DMS53 (cell line): Measurements from ENCODE around the gene ELOB.
A peak's percentile ranks its signal among the peaks of the same experiment; 100 is the strongest.

Experiments used
- DNase-seq: peaks from one replicate; lab custom pipeline; 2025; lab: John Stamatoyannopoulos, UW

Gene ELOB

DNA sequence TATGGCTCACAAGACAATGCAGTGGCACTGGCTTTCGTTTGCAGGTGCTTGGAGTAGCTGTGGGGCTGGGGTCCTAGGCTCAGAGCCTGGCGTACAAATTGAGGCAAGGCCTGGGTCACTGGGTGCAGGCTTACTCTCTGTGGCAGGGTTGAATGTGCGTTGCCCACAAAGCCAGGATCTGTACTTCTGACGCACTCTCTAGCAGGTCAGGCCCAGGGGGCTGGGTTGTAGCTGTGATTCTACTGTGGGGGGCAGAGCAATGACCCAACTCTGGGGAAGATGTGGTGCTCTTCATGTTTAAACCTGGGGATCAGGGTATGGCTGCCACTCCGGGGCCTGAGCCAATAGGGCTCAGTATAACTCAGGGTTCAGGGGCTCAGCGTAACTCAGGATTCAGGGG, 33.6 kb upstream of the ELOB start:
- no peak for DNase-seq

DNA sequence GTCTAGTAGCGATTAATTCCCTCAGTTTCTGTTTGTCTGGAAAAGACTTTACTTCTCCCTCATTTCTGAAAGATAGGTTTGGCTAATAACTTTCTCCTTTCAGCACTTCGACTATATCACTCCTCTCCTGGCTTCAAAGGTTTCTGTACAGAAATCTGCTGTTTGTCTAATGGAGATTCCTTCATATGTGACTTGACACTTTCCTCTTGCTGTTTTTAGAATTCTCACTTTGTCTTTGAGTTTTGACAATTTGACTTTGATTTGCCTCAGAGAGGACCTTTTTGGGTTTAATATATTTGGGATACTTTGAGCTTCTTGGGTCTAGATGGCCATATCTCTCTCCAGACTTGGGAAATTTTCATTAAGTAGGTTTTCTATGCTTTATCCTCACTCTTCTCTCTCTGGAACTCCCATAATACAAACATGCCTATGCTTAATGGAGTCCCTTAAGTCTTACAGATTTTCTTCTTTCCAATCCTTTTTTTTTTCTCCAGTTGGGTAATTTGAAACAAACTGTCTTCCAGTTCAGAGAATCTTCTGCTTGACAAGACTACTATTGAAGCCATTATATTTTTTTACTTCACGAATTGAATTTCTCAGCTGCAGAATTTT, 32.2 kb upstream of the ELOB start:
- no peak for DNase-seq

DNA sequence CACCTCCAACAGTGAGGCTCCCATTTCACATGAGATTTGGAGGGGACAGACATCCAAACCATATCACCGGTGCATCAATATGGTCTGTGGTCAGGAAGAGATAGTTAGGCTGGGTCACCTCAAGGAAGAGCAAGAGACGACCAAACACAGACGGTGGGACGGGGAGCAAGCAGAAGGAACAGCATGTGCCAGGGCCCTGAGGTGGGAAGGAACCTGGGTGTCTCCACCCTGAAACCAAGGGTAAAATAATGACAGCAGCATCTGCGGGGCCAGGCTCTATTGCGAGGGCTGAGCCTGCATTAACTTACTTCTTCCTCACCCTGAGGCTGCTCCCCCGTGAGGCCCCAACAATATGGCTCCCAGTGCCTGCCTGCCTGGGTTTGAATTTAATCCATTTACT, 31.1 kb upstream of the ELOB start:
- DNase-seq = no peak

DNA sequence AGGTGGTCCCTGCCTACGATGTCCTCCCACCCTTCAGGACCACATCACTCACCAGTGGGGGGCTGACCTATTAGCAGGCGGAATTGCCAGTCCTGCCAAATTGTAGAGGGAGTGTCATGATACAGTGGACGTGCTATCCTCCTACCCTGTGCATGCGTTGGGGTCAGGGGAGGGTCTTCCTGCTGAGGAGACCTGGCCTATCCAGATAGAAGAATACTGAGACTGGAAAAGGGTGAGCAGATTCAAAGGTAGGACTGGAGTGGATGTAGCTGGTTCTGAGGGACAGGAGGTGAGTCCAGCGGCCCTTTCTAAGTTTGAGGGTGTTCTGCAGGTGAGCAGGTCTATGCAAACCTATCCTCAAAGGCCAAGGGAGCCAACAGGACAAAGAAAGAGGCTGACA, 29.2 kb upstream of the ELOB start:
- no peak for DNase-seq

DNA sequence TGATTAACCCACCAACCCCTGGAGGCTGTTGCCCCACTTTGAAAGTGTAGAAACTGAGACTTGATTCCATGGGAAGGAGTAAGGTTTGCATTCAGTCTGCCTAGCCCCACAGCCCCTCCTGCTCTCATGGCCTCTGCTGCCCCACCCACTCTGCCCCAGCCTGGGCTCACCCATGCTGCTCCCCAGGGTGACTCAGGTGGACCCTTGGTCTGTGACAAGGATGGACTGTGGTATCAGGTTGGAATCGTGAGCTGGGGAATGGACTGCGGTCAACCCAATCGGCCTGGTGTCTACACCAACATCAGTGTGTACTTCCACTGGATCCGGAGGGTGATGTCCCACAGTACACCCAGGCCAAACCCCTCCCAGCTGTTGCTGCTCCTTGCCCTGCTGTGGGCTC, 27.6 kb upstream of the ELOB start:
- DNase-seq = no peak

DNA sequence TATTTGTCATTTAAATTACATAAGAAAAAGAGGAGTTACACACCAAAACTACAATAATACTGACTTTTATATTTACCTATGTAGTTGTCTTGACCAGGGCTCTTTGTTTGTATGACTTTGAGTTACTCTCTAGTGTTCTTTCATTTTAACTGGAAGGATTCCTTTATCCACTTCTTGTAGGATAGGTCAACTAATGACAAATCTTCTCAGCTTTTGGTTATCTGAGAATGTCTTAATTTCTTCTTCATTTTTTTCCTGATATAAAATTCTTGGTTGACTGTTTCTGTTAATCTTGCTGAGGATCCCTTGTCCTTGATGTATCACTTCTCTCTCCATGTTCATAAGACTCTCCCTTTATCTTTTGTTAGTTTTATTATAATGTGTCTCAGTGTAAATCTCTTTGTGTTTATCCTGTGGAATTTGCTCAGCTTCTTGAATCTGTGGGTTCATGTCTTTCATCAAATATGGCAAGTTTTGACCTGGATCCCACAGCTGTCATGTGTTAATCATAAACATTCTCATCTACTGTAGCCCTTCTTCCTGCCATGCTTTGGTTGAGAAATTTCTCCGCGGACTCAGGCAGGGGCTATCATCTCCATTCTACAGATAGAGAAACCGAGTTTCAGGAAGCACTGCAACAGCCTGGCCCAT, 26.6 kb upstream of the ELOB start:
- no peak for DNase-seq

DNA sequence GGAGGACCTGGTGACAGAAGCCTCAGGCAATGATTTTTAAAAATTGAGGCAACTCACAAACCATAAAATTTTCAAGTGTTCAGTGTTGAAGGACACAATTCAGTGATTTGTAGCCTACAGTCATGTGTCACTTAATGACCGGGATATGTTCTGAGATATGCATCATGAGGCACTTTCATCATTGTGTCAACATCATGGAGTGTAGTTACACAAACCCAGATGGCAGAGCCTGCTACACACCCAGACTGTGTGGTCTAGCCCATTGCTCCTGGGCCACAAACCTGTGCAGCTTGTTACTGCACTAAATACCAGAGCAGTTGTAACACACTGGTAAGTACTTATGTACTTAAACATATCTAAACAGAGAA, 22.8 kb upstream of the ELOB start:
- peak; percentile 94 for DNase-seq

DNA sequence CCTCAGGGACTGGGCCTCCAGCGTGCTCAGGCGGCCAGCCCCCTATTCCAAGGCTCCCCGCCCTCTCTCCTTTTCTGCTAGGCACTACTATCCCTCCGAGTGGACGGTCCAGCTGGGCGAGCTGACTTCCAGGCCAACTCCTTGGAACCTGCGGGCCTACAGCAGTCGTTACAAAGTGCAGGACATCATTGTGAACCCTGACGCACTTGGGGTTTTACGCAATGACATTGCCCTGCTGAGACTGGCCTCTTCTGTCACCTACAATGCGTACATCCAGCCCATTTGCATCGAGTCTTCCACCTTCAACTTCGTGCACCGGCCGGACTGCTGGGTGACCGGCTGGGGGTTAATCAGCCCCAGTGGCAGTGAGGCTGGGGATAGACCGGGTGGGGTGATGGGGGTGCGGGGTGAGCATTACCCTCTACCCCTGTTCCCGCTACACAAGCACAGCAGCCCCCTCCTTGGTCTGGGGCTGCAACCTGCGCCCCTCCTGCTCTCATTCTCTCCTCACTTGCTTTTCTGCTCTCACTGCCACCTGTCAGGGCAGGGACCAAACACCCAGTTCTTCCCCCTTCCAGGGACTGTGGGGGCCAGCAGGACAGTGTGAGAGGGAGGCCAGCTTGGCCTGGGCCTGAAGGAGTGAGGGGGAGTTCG, 22.3 kb upstream of the ELOB start:
- DNase-seq = no peak

DNA sequence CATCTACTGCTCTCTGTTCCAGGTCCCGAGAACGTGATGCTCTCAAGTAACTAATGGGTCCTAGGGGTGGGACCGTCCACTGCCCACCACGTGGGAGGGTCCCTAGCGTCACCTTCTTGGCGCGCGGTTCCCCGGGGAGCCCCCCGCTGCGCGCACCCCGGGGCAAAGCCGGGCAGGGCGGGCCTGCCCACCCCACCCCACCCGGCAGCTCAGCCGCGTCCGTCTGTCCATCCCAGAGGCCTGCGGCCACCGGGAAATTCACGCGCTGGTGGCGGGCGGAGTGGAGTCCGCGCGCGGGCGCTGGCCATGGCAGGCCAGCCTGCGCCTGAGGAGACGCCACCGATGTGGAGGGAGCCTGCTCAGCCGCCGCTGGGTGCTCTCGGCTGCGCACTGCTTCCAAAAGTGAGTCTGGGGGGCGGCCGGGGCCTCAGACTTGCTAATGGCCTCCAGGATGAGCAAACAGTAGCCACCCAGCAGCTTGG, 21.7 kb upstream of the ELOB start:
- DNase-seq = no peak

DNA sequence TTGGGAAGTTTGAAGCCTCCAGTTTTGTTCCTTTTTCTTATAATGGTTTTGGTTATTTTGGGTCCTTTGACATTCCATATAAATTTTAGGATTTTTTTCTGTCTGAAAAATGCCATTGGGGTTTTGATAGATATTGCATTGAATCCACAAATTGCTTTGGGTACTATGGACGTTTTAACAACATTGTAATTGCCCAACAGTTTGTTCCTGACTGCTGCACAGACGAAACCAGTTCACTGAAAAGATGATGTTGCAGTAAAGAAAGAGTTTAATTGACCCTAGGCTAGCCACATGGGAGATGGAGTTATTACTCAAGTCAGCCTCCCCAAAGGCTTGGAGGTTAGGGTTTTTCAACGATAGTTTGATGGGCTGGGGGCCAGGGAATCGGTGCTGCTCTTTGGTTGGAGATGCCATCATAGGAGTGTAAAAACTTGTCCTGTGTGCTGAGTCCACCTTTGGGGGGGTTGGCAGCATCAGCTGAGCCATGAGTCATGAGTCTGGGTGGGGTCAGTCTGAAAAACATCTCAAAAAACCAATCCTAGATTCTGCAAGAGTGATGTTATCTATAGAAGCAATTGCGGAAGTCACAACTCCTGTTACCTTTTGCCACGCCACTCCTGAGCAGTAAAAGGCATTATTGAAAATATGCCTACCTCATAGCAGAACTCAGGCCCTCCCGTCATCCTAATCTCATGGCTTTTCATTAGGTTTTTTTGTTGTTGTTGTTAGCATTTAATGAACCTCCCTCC, 18.5 kb upstream of the ELOB start:
- no peak for DNase-seq

DNA sequence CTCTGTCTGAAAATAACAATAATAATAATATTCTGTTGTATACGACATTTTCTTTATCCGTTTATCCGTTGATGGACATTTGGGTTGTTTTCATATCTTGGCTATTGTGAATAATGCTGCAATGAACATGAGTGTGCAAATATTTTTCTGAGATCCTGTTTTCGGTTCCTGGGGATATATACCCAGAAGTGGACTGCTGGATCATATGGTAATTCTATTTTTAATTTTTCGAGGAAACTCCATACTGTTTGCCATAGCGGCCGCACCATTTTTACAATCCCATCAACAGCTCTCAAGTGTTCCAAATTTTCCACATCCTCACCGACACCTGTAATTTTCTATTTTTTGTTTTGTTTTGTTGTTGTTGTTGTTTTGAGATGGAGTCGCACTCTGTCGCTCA, 15.9 kb upstream of the ELOB start:
- no peak for DNase-seq

DNA sequence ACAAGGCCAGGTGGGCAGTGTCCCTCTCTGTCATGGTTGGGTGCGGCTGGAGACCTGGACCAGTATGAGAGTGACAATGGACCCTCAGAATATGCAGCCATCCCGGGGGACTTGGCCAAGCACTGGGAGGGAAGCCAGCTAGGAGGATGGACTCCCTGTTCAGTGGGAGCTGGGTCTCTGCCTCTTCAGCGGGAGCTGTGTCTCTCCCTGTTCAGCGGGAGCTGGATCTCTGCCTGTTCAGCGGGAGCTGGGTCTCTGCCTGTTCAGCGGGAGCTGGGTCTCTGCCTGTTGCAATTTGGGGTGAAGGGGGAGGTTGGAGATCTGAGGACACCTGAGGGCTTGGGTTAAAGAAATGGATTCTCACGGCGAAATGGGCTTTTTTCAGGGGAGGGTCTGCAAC, 14.1 kb upstream of the ELOB start:
- no peak for DNase-seq

DNA sequence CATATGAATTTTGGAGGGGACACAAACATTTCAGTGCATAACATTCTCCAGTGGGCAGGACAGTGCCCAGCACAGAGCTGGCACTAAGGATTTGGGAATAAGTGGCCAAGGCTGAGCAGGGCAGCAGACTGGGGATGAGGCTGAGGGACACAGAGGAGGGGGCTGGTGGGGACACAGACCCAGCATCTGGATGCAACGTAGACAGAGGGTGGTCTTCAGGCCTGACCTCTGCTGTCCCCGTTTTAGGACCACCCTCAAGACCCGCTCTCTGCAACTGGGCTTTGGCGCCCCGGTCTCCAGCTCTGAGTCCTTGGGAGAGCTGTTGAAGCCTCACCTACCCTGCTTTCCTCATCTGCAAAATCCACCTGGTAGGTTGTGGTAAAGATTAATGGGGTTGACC, 13.6 kb upstream of the ELOB start:
- no peak for DNase-seq

DNA sequence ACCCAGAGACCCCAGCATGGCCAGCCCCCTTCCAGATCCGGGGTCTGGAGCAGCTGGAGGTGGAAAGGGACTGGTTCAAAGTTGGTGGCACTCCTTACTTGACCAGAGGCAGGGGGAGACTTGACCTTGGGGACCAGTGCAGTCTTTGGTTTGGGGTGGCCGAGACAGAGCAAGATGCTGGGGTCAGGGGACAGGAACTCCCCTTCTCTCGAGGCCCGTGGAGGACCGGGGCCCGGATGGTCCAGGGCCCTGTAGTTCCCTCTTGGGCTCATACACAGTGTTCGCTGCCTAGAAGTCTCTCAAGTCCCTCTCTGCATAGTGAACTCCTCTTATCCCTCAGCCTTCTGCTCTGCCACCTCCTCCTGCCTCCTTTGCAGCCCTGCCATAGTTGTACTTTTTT, 10.9 kb upstream of the ELOB start:
- no peak for DNase-seq

DNA sequence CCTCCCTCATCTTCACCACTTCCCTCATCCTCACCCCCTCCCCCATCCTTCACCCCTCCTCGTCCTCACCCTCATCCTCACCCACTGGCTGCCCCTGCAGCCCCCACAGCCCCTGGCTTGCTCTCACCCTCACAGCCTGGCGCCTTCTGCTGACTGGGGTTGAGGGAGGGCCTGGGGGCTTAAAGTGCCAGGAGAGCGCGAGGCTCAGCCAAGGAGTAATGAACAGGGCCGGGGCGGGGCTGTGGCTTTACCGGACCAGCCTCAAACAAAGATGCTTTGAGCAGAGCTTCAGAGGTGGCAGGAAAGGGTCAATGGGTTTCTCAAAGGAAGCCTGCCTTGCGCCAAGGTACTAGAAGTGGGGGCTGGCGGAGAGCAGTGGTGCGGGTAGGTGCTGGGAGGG, 10.3 kb upstream of the ELOB start, which contains the start of gene PRSS33:
TSS of gene PRSS33 (minus strand) at position 155 of the 400 bp plus-strand sequence. CDS start 1,013 bp downstream, outside the sequence.
- no peak for DNase-seq

DNA sequence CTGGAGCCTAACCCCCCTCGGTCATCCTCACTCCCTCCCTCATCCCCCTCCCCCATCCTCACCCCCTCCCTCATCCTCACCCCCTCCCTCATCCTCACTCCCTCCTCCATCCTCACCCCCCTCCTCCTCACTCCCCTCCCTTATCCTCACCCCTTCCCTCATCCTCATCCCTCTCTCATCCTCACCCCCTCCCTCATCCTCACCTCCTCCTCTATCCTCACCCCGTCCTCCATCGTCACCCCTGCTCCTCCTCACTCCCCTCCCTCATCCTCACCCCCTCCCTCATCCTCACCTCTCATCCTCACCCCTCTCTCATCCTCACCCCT, 9.7 kb upstream of the ELOB start:
- no peak for DNase-seq

DNA sequence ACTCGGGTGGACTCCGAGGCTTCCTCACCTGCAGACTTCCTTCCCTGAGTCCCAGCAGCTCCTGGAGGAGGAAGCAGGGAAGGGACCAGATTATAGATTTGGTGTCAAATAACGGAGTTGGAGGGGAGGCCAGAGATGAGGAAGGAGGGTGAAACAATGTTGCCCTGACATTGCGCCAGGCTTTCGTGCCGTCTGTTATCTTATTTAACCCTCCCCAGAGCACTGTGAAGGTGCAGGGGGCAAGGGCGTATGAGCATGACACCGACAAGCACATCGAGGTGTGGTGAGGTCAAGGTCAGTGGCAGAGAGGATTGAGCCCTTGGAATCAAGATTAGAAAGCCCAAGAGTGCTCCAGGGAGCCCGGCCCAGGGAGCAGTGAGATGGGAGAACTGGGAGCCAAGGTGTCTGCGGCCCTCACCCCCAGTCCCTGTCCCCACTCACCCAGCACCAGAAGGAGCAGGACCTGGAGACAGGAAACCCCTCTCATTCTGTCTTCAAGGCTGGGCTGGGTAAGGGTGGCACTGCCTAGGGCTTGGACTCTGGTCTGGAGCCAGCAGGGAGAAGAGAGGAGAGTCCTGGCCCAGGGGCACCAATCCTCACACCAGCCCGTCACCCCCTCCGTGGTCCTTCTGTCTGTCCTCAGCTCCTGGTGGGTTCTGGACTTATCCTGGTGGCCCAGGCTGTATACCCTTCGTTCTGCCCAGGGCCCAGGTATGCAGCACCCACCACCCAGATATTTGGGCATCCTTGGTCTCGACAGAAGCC, 9.2 kb upstream of the ELOB start:
- peak; percentile 28 for DNase-seq

DNA sequence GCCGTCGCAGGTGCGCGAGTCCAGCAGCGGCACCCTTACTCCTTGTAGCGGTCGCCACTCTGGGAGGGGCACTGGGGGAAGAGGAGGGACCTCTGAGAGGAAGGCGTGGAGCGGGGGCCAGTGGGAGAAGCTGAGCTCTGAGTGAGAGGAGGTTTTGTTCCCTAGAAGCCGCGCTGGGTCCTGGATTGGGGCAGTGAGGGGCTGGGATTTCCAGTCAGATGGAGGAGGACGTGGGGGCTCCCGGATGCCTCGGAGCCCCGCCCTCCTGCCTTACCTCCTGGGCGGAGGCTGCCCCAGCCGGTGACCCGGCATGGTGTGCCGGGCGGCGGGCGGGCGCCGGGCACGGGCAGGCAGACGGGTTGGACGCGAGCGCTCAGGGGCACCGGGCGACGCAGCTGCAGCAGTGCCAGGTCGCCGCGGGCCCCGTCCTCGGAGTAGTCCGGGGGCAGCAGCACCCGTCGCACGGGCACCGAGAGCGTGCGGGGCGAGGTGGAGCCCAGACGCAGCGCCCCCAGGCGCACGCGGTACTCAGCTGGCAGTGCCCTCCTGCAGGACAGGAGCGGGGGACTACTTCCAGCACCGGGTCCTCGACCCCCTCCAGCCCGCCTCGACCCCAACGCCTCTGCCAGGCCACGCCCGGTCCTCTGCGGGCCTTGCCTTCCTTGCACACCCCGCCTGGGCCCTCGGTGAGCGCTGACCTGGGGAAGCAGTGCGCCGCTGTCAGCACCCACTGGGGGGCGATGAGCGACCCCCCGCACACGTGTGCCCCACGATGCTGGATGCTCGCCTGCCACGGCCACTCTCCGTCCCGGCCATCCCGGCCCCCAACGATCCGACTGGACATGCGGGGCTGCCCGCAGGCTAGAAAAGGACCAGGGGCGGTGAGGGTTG, 8.3 kb upstream of the ELOB start:
- peak; percentile 72 for DNase-seq

DNA sequence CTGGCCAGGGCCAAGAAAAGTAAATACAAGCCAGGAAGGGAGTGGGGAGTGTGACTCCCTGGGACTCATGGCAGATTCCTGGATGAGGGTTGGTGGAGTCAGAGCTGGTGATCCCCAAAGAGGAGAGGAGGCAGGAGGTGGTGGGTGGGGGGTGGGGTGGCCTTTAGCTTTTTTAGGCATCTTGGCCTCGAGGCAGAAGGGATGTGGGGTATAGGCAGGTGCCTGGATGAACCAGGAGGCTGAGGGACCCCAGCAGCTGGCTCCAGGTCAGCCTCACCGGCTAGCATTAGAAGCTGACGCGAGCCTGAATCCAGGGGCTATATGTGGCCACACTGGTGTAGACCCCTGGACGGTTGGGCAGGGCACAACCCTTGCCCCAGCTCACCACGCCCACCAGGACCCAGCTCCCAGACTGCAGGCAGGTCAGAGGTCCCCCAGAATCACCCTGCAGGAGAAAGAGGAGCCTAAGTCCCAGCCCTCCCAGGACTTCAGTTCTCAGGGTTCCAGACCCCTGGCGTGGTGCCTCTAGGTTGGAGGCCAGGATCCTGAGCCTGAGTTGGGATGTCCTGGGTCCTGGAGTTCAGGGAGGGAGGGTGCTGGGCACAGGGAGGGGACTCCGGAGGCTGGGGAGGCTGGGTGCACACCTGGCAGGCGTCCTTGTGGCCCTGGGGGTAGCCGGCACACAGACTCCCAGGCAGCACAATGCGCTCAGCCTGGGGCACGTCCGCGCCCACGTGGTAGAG, 7.4 kb upstream of the ELOB start:
- DNase-seq = no peak

DNA sequence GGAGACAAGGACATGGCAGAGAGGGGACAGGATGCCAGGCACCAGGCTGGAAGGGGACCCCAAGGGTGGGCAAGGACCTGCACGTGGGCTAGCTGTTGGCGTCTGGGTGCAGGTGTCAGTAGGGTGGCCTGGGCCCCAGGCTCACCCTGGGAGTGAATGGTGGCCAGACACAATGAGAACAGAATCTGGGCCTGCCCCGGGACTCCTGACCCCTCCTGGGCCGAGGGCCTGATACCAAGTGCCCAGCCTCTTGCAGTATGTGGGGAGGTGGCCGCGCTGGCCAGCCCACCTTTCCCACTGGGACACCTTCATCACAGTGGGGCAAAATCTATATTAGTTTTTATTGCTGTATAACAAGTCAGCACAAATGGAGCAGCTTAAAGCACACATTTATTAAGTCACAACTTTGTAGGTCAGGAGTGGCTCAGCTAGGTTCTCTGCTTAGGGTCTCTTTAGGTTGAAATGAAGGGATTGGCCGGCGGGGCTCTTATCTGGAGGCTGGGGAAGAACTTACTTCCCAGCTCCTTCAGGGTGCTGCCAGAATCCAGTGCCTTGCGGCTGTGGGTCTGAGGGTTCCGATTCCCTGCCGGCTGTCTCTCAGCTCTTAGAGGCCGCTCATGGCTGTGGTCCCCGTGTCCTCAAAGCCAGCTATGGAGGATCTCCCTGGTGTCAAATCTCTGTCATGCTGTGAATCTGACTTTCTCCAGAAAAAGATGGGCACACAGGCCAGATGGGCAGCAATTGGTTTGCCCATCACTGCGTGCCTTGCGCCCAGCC, 6.7 kb upstream of the ELOB start:
- no peak for DNase-seq
